GM21526 (cell line): ENCODE data around the gene HTRA3.

Source experiments
- ATAC-seq: cut with Tn5 transposase; IDR thresholded peaks from one replicate; pipeline ENCODE4 v1.9.1; 2021; ENCODE audit warnings: moderate library complexity; ENCODE audit not compliant: unreplicated experiment, low FRiP score

Gene HTRA3

DNA sequence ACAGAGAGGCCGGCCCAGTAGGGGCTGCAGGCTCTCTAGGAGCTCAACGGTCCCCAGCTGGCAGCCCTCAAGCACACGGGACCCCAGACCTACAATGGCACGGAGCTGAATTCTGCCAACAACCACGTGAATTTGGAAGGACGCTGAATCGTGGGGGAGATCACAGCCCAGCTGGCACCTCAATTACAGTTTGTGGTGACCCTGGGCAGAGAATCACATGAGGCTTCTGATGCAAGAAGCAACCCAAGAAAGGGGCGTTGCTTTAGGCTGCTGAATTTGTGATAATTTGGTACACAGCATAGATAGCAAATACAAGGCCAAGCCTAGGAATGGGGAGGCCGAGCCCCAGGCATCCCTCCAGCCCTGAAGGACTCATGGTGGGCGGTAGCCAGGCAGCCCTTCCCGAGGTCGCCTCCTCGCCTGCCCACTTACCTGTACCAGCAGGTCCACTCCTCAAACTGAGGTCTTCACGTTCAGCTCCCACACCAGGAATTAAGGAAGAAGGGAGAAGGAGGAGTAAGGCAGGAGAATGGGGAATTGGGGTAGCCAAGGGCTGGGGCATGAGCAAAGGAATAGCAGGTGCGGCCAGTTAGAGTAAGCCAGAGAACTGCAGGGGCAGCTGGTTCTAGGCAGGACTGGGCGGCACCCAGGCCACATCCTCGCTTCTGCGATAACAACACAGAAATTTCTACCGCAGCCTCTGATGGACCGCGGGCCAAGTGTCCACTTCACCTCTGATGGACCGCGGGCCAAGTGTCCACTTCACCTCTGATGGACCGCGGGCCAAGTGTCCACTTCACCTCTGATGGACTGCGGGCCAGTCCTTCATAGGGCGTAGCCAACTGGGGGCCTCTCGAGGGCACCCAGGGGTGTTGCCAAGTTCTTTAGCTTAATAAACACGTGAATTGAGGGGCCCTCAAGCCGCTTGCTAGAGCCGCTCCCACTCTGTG lies 23.4 kb upstream of the HTRA3 start:
- ATAC-seq = no peak

DNA sequence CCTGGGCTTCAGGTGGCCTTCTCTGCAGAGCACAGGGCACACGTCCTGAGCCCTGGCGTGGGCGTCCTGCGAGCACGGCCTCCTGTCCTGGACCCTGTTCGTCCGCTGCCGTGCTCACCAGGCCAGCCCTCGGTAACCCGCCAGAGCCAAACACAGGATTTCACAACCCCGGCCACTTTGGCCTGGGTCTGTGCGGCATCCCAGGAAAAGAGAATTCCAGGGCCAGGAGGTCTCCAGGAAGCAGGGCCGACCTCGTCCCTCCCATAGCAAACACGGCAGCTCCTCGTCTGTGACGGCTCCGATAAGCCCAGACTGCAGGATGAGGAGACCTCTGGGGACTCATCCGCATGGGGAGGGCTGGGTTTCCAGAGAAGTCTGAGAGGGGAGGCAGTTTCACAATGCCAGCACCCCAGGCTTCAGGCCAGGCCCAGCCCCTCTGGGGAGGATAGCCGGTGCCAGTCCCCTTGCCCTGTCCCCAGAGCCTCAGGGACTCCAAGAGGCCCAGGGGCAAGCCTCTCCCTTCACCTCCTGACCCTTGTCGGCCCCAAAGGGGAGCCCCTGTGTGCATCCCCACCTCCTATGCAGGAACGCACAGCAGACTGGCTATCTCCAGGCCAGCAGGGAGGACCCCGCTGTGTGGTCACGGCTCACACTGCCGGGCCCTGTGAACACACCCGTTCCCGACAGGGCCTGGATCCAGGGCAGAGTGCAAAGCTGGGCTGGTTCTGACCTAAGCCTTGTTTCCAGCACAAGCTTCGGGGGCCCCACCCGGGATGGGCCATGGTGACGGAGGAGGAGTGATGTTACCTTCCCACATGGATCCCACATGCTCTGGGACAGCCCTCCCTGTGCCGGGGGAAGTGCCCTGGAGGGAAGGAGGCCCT lies 22.3 kb upstream of the HTRA3 start:
- no peak for ATAC-seq

DNA sequence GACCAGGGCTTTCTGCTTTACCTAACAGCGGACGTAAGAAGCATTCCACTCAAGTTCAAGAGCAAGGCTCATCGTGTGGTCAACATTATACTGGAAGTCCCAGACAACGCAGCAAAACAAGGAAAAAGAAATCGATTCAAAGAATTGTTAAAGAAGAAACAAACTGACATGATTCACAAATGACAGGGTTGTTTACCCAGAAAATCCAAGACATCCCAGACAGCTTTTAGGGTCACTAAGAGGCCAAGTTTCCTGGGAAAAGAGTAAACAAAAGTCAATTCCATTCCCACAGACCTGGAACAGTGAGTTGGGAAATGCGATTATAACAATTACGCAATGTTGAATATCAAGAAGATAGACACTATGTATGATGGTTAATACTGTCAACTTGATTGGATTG lies 21.5 kb upstream of the HTRA3 start:
- ATAC-seq = no peak

DNA sequence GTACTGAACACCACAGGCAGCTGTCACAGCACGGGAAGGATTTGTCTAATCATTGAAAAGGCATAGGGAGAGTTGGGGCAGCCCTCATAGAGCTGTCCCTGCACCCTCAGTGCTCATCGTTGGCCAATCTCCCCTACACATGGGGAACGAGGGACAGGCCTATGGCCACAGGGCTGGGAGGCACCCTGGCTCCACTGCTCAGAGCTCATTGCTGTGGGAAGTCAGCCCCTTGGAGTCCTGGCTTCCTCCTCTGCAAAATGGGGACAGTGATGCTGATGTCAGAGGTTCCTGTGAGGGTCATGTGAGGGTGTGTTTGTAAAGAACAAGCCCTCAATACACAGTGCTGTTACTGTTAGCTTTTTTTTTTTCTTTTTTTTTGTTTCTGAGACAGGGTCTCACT lies 19.3 kb upstream of the HTRA3 start:
- no peak for ATAC-seq

DNA sequence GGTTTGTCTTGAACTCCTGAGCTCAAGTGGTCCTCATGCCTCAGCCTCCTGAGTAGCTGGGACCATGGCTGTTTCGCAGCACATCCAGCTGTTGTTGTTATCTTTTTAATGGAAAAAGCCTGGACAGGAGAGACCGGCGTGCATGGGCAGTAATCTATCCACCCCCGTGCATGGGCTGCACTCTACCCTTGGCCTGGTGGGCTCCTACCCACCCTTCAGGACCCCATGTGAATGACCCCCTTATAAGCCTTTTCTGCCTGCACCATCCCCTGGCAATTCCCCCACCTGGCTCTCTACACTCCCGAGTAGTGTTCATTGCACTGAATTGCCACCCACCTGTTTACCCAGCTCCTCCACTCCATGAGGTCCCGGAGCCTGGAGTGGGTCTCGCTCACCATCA lies 18.9 kb upstream of the HTRA3 start:
- no peak for ATAC-seq

DNA sequence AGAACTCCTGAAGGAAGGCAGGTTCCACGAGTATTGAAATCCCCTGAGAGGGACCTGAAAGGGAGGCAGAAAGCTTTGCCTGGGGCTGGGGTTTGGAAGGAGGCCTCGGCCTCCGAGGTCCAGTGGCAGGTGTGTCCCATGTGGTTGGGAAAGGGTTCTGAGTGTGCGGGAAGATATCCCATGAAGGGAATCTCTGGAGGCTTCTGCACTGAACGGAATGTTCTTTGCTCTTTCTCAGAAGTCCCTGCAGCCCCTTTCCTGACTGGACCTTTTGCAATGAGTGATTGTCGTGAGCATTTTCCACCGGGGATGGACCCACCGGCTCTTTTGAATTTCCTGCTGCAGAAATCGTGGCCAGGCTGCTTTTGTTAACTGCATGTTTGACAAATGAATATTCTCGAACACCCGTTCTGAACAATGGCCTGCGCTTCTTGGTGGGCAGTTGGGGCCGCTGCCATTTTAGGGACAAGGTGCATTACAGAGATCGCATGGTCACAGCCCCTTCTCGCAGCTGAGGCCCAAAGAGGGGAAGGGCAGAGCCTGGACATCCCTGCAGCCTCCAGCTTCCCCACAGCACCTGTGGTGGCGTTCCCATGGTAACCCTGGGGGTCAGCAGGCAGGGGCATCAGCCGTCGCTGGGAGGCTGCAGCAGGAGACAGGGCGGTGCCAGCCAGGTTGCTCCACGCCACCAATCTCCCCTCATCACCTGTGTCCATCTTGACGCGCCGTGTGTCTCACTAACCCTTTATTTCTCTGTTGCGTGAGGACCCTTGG lies 18.3 kb upstream of the HTRA3 start:
- ATAC-seq = no peak

DNA sequence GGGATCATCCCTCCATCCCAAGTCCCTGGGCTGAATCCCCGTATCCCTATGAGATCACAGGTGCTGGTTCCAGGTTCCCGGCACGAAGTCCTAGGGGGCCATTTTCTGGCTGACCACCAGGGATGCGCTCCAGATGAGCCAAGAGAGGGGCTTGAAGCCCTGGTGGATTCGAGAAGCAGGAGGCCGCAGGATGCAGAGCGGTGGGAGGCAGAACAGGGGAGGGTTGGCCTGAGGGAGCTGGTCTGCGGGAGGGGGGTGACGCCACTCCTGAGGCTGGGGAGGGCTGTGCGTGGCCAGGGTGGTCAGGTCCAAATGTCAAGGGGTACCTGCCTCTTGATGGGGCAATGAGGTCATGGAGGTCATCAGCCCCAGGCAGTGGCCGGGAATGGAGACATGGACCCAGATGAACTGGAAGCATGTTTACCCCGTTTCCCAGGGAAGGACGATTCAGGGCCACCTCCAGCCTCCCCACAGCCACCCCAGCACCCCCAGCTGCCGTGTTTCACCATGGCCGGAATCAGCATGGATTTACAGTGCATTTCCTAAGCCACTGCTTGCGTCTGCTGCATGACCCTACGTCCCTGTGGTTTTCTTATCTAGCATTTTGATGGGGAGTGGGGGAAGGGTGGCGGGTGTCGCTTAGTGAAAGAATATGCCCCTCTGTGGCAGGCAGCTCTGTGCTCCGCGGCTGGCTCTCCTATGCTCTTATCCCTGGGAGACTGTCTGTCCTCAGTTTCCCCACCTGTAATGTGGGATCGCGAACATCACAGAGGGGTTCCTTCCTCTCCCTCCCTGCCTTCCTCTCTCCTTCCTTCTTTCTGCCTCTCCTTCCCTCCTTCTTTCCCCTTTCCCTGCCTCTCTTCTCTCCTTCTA lies 17.0 kb upstream of the HTRA3 start:
- ATAC-seq = no peak

DNA sequence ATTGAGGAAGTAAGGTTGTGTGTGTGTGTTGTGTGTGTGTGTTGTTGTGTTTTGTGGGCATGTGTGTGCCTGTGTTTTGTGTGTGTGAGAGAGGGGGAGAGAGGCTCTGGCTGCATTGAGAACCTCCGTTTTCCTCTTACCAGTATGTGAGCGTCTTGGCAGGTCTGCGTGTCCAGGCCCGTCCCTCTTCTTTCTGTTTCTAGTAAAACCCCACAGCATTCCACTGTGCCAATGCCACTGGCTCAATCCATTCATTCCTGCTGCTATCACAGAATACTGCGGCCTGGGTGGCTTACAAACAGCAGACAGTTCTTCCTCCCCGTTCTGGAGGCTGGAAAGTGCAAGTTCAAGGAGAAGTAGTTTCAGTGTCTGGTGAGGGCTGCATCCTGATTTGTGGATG lies 15.5 kb upstream of the HTRA3 start:
- no peak for ATAC-seq

DNA sequence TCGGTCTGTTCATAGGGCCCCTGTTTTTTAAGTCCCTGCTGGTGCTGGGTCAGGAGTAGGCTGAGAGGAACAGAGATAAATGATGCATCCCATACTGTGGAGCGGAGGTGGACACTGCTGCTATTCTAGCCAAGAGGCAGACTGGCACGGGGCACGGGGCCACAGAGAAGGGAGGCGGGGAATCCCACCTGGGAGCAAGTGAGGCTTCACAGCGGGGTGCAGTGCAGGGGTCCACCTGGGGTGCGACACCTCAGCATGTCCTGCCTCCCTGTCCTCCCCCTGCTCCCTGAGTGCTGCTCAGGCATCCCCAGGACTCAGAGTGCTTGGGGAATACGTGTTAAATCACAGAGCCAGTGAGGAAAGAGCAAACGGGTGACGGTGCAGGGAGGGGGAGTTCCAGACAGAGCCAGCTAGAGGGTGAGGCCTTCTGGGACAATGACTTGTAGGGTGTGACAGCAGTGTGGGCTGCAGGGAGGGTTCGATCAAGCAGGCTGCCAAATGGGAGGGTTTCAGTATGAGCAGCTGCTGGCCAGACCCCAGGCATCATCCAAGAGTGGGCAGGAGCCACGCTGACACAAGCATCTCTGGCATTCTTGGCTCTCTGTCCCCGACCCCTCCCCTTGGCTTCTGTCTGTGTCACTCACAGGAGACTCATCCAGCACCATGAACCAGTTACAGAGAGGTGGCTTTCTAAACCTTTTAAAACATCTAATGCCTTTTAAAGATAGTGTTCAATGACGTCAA lies 13.7 kb upstream of the HTRA3 start:
- no peak for ATAC-seq

DNA sequence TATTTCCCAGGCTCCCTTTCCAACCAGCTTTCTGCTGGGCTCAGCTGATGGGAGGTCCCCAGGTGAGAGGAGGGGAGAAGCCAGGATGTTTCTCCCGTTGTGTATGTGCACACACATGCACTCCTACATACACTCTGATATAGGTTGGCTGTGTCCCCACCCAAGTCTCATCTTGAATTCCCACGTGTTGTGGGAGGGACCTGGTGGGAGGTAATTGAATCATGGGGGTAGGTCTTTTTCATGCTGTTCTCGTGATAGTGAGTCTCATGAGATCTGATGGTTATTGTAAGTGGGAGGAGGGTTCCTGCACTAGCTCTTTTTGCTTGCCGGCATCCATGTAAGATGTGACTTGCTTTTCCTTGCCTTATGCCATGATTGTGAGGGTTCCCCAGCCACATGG lies 11.7 kb upstream of the HTRA3 start:
- no peak for ATAC-seq

DNA sequence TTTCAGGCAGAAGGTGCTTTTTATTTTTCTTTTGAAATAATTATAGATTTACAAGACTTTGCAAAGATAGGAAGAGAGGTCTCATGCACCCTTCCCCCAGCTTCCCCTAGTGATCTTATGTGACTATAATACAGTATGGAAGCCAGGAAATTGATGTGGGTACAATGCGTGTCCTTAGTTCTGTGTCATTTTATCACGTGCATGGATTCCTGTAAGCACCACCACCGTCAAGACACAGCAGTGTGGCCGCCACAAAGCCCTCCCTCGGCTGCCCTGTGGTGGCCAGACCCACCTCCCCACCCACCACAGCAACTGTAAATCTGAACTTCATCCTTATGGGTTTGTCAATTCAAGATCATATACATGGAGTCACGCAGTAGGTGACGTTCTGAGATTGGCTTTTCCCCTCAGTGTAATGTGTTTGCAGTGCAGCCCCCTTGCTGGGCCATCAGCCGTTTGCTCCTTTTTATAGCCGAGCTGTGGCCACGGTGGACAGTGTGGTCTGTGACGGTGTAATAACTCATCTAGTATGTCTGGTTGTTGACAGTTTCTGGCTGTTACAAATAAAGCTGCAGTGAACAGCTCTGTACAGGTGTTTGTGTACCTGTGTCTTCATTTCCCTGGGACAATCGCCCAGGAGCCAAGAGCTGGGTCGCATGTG lies 10.9 kb upstream of the HTRA3 start:
- ATAC-seq = no peak

DNA sequence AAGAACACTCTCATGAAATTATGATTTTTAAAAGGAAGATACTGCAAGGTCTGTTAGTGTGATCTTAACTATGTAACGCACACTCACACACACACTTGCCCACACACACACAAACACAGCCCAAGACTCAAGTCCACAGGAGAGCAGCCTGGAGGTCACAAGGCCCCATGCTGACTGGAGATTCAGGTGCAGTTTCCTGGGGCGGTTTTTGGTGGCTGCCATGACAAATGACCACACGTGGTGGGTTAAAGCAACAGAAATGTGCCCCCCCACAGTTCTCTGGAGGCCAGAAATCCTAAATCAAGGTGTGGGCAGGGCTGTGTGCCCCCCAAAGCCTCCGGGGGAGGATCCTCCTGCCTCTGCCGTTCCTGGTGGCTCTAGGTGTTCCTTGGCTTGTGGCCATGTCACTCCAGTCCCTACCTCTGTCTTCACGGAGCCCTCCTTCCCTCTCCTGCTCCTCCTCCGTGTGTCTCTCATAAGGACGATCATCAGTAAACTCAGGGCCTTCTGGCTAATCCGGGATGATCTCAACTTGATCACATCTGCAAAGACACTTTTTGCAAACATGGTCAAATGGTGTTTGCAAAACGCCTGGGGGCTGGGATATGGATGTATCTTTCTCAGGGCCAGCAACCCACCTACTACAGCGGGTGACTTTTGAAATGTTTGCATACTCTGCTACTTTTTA lies 9.7 kb upstream of the HTRA3 start:
- no peak for ATAC-seq

DNA sequence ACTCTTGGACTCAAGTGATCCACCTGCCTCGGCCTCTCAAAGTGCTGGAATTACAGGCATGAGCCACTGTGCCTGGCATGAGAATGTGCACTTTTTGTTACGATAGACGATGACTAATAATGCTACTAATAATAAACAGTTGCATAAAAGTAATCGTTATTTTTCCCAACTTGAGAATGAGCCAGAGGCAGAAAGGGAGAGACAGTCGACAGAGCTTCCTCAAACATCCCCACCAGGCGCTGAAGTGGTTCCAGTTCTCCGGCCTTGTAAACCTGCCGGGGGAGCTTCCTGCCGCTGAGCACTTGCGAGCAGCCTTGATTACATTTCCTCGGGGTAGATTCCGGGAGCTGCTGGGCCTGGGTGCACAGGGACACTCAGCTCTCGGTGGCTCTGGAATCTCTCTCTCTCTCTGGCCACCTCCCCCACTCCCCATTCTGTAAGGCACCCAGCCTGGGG lies 8.9 kb upstream of the HTRA3 start:
- ATAC-seq = no peak

DNA sequence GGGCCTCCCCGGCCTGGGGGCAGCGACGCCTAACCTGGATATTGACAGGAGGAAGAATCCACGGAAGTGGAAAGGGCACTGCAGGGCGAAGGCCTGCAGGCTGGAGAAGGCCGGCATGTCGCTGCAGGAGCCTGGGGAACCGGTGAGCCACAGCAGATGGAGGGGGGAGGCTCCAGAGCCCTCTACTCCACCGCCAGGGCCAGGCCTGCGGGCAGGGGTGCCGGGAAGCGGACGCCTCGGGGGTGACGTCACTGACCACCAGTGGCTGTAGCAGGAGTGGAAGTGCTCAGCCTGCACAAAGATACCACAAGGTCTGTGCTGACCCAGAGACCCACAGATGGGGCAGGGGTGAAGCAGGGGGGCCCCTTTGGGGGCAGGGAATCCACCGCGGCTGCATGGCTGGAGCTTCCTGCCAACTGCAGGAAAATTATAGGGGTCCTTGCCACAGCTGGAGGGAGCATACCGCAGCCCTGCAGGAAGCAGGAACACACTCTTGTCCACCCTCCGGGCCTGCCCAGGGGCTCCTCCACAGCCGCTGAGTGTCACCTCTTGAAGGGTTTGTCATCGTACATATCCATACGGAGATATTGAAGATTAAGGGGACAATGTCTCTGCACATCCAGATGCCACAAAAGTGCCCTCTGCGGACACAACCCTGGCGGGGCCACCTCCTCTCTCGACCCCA lies 7.6 kb upstream of the HTRA3 start:
- no peak for ATAC-seq

DNA sequence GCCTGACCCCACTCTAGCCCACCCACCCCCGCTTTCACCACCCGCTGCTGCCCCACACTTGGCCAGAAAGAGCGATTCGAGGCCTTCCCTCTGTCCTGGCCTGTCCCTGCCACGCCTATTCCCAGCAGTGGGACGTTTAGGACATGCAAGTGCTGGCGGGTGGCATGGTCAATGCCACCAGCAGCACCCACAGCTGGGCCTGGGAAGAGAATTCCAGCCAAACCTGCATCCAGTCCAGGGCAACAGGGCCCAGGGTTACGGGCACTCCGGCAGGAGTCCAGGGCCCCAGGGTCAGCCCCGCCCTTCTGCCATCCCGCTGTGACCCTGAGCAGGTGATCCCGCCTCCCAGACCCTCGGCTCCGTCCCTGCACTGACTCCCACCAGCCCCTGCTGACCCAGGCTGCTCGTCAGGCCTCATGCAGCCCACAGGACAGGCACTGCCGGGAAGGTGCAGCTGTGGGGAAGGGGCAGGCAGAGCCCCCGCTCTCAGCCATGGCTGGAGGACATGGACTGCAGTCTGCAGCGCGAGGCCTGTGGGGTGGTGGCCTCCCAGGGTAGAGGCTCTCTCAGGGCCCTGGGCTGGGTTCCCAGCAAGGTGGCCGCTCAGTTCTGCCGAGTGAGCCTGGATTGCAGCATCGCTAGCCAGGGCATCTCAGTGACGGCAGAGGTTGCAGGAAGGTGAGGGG lies 6.8 kb upstream of the HTRA3 start:
- ATAC-seq = no peak

DNA sequence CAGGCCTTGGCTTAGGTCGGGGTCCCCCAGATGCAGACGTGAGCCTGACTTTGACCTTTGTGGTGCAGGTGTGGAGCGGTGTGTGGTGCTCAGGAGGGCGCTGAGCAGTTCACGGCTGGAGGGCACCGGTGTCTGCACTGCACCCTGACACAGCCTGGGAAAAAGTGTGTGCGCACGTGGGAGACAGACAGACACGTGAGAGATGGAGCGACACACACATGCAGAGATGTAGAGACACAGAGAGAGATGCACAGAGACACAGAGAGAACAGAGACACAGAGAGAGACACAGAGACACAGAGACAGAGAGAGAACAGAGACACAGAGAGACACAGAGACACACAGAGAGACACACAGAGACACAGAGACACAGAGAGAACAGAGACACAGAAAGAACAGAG lies 6.2 kb upstream of the HTRA3 start:
- no peak for ATAC-seq

DNA sequence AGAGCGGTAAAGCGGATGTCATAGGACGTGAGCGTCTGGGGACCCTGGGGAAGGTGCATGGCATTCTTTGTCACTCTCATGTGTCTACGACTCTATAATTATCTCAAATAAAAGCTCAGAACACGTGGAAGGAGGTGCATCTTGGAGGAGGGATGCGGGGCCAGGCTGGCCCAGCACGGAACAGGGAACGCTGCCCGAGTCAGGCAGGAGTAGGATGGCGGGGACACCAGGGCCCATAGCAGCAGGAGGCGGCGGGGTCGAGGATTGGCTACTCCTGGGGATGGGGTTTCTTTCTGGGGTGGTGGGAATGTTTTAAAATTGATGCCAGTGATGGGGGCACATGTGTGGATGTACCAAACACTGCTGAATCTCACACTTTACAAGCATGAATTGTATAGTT lies 5.4 kb upstream of the HTRA3 start:
- ATAC-seq = no peak
